Measurements from ENCODE around the gene KRT82.

KRT82 gene

DNA sequence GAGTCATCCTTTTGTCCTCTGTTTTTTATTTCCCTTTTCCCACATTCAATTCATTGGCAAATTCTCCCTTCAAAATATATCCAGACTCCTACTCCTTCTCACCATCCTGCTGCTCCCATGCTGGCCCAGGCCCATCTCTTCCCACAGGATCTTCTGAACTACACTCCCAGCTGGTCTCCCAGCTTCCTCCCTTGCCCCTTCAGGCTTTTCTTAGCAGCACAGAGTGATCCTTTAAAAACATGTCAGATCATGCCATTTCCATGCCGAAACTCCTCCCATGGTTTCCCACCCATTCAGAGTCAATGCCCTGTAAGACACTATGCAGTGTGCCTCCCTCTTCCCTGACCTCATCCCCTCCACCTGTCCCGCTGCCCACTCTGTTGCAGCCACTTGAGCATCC, 18.3 kb downstream of the KRT82 start:
- no peak for DNase-seq (ENCODE audit: low read depth in 2 of 2)

DNA sequence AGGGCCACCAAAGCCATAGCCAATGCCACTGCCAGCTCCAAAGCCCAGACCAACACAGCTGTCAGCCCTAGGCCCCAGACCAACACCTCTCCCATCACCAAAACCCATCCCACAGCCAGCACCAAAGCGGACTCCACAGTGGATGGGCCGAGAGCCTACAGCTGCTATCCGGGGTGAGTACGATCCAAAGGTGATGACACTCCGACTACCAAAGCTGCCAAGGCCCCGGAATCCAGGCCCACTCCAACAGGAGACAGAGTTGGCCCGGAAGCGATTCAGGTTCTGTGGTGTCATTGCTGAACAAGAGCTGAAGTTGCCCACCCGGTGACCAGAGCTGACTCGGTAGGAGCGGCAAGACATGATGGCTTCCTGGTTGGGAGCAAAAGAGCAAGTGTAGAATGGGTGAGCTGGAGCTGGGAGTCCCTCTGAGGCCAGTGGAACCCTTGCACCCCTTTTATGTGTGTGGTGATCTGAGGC, 20.9 kb downstream of the KRT82 start, which contains the start of gene KRT84:
Gene KRT84 (minus strand): TSS at position 427 of the 477 bp plus-strand sequence. CDS start 67 bp downstream, at position 360.
- DNase-seq (ENCODE audit: low read depth in 2 of 2) = no peak

DNA sequence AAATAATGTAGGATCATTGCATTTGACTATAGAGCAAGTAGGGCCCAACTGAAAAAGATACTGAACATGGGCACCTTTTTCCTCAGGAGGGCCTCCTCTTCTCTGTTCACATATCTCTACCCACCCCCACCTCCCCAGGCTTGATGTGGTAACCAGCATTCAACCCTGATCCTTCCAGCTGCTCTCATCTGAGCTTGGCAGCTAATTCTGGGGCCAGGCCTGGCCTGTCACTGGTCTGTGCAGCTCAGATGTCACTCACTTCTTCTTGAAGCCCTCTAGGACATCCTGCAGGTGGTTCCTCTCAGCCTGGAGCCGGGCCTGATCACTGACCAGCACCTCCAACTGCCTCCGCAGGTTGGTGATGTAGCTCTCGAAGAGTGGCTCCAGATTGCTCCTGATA, 22.8 kb downstream of the KRT82 start:
- no peak for DNase-seq (ENCODE audit: low read depth in 2 of 2)

DNA sequence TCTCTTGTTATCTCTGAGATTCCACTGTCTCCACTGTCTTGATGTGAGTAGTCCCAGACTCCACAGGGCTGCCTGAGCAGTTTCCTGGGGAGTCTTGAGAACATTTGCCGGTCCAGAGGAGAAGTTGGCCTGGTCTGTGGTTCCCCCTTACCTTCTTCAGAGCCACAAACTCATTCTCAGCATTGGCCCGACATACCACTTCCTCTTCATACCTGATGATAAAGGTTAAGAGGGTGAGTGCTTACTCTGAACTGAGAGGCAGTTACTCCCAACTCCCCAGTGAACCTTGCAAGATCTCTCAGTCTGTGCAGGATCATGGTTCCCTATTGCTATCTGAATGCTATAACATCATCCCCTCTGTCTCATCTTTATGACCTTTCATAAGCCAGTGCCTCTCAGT, 23.3 kb downstream of the KRT82 start:
- no peak for DNase-seq (ENCODE audit: low read depth in 2 of 2)

DNA sequence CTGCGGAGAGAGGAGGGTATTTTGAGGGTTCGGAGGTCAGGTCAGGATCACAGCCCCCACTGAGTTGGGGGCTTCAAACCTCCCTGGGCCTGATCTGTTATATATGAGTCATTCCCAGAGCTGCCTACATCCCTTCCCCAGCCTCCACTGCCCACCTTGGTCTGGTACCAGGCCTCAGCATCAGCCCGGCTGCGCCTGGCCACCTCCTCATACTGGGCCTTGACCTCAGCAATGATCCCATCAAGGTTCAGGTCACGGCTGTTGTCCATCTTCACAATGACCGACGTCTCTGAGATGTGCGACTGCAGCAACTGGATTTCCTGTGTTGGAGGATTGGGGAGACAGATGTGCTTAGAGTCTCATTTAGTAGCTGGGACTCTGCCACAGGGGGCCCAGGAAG, 24.9 kb downstream of the KRT82 start:
- DNase-seq (ENCODE audit: low read depth in 2 of 2) = no peak

DNA sequence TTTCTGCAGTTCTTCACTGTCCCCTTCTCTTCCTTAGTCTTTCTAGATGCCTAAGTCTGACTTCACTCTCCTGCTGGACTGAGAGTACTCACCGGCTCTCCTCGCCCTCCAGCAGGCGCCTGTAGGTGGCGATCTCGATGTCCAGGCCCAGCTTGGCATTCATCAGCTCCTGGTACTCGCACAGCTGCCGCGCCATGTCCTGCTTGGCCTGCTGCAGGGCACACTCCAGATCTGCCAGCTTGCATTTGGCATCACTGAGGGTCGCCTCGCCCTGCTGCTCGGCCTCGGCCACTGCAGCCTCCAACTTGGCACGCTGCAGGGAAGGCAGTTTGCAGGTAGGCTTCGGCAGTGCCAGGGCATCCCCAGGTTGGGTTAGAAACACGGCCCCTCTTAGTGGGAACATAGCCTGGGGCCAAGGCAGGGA, 25.9 kb downstream of the KRT82 start:
- peak in 1 of 2 donors; percentile 17 for DNase-seq (ENCODE audit: low read depth in 2 of 2)

DNA sequence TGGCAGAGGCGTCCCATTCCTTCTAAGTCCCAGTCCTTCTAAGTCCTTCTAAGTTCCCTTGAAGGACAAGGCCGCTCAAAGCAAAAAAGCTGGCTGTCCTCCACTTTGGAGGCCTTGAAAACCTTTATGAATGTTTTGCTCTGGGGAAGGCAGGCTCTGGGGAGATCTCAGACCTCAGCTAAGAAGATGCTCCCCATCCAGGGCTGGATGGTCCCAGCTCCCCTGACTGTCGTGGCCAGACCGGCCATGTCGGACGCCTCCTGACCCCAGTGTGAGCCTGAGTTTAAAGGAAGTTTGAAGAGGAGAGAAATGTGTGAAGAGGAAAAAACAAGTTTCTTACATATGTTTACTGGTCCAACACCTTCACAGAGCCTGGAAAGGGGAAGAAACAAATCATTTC, 26.6 kb downstream of the KRT82 start:
- DNase-seq (ENCODE audit: low read depth in 2 of 2) = no peak

DNA sequence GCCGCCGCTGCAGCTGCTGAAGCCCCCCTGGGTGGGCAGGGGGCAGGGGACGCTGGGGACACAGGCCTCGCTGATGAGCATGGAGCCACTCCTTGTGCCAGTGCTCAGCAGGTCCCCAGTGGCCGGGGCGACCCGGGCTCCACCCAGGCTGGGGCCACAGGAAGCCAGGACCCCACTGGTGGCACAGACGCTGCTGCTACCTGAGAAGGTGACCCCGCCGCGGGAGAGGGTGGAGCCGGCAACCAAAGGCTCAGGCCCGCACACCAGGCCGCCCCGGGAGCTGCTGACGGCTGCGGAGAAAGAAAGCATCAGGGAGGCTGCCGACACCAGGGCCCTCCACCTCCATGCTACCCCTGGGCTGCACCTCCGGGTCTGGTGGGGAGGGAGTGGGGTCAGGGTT, 28.0 kb downstream of the KRT82 start:
- DNase-seq (ENCODE audit: low read depth in 2 of 2) = no peak

DNA sequence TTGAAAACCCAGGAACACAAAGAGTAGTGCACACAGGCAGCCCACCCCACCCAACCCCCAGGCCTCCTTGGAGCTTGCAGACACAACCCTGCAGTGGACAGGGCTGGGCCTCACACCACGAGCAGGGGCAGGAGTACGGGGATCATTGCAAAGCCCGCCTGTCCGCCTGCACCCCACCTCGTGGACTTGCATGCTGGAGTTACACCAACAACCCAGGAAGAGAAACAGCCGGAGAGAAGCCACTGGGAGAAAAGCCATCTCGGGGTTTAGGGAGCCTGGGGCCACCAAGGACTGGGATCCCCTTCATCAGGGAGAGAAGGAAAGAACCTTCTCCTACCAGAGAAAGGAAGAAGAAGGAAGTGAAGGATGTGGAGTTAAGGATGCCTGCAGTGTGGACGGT, 28.9 kb downstream of the KRT82 start:
- DNase-seq (ENCODE audit: low read depth in 2 of 2) = no peak

DNA sequence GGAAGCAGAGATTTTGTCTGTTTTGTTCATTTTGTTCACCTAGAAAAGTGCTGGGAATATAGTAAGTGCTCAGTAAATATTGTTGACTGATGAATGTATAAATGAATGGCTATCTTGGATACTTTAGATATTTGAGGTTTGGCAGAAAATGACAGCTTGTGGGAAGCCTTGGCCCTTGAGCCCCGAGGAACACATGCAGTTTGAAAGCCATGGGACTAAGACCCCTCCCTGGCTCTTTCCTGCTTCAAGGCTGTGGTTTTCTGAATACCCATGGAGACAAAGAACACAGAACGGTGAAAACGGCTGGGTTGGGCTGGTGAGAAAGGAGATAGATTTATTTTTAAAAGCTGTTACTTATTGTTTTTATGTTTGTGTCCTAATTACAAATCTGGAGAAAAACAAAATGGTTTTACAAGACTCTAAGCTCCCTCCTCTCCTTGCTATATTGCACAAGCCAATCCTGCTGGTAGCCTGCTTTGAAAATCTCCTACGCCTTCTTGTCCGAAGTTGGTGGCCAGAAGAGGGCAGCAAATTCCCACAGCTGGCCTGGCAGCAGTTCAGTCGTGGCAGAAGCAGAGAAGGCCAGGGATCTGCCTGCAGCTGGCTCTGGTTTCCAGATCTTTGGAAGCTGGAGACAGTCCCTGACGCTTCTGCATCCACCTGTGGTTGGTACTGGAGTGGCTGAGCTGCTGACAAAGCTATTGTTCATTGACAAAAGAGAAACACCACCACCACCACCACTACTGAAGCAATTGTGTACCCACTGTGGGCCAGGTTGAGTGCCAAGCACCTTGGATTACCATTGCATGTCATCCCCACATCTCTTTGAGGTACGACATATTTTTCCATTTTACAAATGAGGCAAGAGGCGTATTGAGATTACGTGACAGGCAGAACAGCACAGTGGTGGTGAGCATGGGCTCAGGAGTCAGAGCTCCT, 33.6 kb downstream of the KRT82 start:
- DNase-seq (ENCODE audit: low read depth in 2 of 2) = peak; percentile 28 to 53

DNA sequence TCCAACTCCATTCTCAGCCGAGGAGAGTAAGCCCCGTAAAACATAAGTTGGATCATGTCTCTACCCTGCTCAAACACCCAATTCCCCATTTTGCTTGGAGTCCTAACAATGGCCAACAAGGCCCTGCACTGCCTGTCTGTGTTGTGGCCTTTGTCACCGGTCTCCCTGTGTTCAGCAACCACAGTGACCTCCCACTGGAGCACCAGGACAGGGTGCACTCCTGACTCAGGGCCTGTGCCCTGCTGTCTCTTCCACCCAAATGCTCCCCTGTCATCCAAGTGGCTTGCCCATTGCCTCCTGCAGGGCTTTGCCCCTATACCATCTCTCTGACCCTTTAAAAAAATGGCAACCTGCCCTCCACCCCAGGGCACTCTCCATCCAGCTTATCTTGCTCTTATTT, 34.4 kb downstream of the KRT82 start:
- no peak for DNase-seq (ENCODE audit: low read depth in 2 of 2)

DNA sequence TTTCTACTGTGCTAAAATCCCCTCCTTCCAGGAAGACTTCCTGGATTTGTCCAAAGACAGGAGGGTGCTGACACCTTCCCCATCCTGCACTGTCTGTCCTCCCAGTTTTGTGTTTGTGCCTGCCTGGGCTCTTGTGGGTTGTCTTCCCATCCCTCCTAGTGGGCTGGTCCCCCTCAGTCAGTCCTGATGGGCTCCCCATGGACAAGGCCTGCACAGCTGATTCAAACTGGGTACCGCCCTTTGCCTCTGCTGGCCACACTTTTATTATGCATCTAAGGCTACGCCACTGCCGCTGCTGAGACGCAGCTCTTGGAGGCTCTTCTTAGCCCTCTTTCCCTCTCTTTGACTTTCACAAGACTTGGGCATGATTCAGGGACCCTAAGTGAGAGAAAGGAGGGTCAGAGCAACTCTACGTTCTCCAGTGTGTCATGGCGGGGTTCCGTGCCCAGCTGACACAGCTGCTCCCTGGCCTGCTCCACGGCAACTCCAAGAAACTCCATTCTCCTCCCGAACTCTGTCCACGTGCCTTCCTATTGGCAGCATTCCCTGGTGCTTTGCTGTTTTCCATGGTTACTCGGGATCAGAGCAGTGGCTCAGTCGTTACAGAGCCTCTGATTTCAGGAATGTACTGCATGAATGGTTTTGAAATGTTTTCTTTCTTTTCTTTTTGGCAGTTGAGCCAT, 35.1 kb downstream of the KRT82 start:
- DNase-seq (ENCODE audit: low read depth in 2 of 2) = no peak

DNA sequence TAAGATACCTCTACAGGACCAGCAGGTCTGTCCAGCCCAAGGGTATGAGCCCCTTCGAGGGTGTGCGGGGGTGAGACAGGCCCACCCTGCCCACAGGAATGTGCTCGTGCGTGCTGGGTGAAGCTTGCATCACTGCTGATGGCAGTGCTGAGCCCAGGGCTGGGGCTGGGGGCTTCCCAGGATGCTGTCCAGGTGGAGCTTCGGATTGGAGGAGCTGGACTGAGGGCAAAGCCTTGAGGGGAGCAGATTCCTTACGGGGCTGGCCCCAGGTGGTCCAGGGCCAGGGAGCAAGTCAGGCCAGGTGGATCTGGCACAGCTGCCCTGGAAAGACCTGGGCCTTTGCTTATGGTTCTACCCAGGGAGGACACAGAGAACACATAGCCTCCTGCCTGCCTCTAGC, 36.3 kb downstream of the KRT82 start:
- no peak for DNase-seq (ENCODE audit: low read depth in 2 of 2)

DNA sequence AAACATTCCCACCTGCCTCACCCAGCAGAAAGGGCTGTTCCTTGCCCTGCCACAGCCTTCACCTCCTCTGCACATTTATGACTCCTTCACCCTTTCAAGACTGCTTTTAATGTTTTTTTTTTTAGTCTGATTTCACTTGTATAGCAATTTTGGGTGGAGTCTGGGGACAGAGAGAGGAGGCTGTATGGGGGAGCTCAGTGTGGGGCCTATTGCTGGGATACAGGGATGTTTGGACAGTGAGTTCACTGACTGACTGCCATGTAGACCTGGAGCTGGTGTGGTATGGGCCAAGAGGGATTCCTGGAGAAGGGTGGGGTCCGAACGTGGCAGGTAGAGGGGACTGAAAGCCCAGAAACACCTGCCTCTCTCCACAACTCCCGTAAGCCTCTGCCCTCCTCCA, 36.9 kb downstream of the KRT82 start:
- DNase-seq (ENCODE audit: low read depth in 2 of 2) = no peak

DNA sequence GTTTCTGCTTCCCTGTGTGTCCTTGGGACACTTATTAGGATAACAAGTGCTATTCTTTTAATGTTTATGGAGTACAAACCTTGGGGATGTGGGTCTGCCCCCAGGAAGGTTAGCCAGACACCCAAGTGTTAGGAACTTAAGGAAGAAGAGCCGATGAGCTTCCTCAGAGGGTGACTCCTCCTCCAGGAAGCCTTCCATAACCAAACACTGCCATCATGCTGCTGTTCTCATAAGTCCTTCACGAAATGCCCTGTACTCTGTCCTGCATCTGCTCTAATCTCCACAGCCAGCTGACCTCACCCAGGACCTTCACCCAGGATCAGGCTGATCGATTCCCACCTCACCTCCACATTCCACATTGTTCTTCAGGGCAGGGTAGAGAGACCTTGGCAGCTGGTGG, 37.6 kb downstream of the KRT82 start:
- no peak for DNase-seq (ENCODE audit: low read depth in 2 of 2)

DNA sequence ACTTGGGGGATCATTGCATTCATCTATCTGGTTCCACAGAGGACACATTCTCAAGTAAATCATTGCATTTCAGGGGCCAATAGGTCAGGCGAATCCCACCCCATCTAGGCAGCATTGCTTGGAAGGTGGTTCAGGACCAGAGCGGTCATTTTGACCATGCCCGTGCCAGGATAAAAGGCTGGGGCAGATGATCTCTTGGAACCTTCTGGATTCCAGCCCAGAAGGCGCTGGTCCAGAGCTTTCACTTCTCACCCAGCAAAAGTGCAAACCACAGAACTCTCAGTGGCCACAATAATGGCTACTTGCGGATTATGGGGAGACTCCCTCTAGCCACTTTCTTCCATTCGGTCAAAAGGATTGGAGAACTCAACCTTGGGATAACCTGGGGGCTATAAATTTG, 38.3 kb downstream of the KRT82 start:
- DNase-seq (ENCODE audit: low read depth in 2 of 2) = no peak

DNA sequence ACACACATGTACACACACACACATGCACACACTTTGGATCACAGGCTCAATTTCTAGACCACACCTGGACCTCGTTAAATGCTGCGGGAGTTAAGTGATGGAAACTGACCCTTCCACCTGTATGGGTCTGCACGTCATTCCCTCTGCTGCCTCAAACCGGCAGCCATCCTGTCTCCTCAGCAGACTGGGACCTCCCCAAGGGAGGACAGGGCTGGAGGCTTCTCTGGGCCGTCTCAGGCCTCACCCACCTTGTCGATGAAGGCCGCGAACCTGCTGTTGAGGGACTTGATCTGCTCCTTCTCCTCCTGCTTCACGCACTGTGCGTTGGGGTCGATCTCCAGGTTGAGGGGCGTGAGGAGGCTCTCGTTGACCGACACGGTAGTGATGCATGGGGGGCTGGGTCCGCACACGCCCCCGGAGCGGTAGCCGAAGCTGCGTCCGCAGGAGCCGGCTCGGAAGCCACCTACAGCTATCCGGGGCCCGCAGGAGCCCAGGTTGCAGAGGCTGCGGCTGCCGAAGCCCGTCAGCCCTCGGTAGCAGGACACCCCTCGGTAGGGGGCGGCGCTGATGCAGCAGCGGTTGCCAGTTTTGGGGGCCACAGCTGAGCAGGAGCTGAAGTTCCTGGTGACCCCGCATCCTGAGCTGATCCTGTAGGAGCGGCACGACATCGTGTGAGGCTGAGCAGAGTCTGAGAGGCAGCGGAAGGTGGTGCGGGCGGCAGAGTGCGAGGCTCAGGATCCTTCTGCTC, 39.2 kb downstream of the KRT82 start, which contains the start of gene KRT85:
Gene KRT85 (minus strand): TSS at position 744 of the 748 bp plus-strand sequence. CDS start 76 bp downstream, at position 668.
- DNase-seq (ENCODE audit: low read depth in 2 of 2) = no peak

DNA sequence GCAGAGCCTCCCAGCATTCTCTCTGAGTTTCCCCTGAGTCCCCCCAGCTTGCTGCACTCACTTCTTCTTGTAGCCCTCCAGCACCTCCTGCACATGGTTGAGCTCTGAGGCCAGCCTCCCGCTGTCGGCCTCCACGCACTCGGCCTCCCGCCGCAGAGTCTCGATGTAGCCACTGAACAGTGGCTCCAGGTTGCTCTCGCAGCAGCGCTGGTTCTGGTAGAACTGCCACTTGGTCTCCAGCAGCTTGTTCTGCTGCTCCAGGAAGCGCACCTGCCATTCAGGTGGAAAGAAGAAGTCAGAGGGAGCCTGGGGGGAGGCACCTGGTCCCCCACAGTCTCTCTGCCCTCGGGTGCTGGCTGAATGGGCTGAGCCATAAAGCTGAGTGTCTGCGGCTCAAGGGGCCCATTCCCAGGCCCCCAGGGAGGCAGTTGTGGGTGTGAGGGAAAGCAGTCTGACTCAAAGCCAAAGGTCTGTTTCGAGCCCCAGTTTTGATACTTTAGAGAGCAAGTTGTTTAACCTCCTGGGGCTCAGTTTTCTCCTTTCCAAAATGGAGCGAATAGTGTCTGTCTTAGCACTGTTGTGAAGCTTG, 41.1 kb downstream of the KRT82 start:
- DNase-seq (ENCODE audit: low read depth in 2 of 2) = no peak

DNA sequence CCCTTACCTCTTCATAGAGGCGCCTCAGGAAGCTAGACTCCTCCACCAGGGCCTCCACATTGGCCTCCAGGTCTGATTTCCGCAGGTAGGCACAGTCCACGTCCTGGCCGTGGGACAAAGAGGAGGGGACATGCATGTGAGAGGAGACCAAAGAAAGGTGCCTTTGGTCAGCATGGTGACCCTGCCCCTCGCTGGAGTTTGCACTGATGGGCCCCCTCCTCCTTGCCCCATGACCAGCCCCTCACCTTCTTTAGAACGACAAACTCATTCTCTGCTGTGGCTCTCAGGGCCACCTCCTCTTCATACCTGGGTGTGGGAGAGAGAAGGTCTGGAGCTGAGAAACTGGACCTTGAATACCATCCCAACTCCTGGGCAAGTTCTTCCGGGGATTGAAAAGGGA, 42.1 kb downstream of the KRT82 start:
- no peak for DNase-seq (ENCODE audit: low read depth in 2 of 2)

DNA sequence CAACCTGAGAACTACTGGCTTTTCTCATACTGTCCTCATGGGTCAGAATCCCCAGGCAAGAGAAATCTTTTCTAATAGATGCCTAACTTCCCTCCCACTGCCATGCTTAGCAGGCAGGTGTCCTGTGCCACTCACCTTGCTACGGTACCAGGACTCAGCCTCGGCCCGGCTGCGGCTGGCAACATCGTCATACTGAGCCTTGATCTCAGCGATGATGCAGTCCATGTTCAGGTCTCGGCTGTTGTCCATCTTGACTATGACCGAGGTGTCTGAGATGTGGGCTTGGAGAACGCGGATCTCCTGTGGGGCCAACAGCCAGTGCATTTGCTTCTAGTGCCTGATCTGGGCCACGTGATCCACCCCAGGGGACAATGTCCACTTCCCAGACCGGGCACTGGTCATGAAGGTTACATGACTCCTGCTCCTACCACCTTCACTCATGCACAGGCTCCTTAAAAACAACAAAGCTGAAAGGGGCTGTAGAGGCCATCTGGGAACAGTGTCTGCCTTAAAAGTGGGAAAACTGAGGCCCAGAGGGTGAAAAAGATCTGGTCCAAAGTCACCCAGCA, 42.9 kb downstream of the KRT82 start:
- DNase-seq (ENCODE audit: low read depth in 2 of 2) = no peak

DNA sequence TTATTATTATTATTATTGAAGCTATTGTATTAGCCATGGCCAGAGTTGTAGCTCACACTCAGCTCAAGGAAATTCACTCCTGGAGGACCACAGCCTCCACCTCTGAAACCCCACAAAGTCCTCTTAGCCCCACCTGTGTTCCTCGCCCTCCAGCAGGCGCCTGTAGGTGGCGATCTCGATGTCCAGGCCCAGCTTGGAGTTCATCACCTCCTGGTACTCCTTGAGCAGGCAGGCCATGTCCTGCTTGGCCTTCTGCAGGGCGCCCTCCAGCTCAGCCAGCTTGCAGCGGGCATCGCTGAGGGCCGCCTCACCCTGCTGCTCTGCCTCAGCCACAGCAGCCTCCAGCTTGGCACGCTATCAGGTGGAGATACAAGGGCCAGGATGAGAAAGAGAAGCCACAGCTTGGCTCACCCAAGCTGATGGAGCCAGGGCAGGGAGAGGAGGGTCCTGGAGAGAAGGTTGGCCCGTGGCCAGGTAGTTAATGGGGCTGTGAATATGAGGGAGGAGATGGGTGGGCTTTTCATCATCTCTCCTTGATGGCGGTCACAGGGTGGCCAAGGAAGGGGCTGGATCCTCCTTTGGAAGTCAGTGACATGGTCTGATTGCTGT, 43.9 kb downstream of the KRT82 start:
- DNase-seq (ENCODE audit: low read depth in 2 of 2) = no peak

All from stimulated activated CD8-positive, alpha-beta memory T cell treated with anti-CD3 and anti-CD28 coated beads, Interleukin-2, amount 100 ng/mL, for 48 hours (primary cell).